H1 (cell line): ENCODE results near the gene MECR. TPM values are rescaled to one million over a fixed set of nuclear protein-coding genes. Genes with fewer than 3 reads are reported as not detected.

Experiments
- CTCF ChIA-PET: fragments of 300-600 bp; sonication (Branson Sonifier 250); formaldehyde crosslinking; loops from one replicate; lab custom pipeline; 2021; ENCODE audit not compliant: partially characterized antibody; lab: Charles Lee
- POLR2A ChIA-PET: fragments of 300-600 bp; sonication (Branson Sonifier 250); formaldehyde crosslinking; loops from one replicate; lab custom pipeline; 2021; ENCODE audit warnings: inconsistent platforms; ENCODE audit not compliant: partially characterized antibody; lab: Charles Lee
- DNase-seq, 2 experiments: peaks; one replicate each; pipeline versions ENCODE4 v3.0.0 to v3.0.0-alpha.2; 2010 to 2022; ENCODE audit warnings: low spot score in 2 of 2, low read depth in 1 of 2, mixed read lengths in 1 of 2
- FAIRE-seq: peaks from 2 replicates; lab custom pipeline; 2011; peaks lifted over from hg19 to GRCh38; lab: Jason Lieb, UNC
- H2AFZ ChIP-seq: 2 replicates; pipeline ENCODE4 v1.8.1; 2012; ENCODE audit warnings: low read length, inconsistent platforms
- H2AK5ac ChIP-seq: 2 replicates; pipeline ENCODE4 v1.6.1; 2013; ENCODE audit warnings: low read depth, low read length
- H2BK120ac ChIP-seq: replicated peaks from 2 replicates; pipeline ENCODE3; 2013; ENCODE audit warnings: low read depth, low read length, inconsistent platforms
- H2BK12ac ChIP-seq: 2 replicates; pipeline ENCODE4 v1.6.1; 2013; ENCODE audit warnings: low read depth, low read length
- H2BK15ac ChIP-seq: 2 replicates; pipeline ENCODE4 v1.6.1; 2013; ENCODE audit warnings: low read length
- H2BK20ac ChIP-seq: 2 replicates; pipeline ENCODE4 v1.6.1; 2013; ENCODE audit warnings: low read length
- H2BK5ac ChIP-seq: 2 replicates; pipeline ENCODE4 v1.6.1; 2013; ENCODE audit warnings: low read depth, low read length
- H3K14ac ChIP-seq: 2 replicates; pipeline ENCODE4 v1.6.1; 2013; ENCODE audit warnings: inconsistent platforms; ENCODE audit not compliant: insufficient read length
- H3K18ac ChIP-seq: 2 replicates; pipeline ENCODE4 v1.6.1; 2013; ENCODE audit warnings: low read length; ENCODE audit errors: extremely low read depth
- H3K23ac ChIP-seq: 2 replicates; pipeline ENCODE4 v1.6.1; 2013; ENCODE audit warnings: inconsistent platforms; ENCODE audit not compliant: insufficient read length
- H3K23me2 ChIP-seq: 2 replicates; pipeline ENCODE4 v1.6.1; 2013; ENCODE audit warnings: low read depth, low read length
- H3K27ac ChIP-seq: 2 replicates; pipeline ENCODE4 v1.6.1; 2011; ENCODE audit warnings: low read depth, low read length, inconsistent platforms
- H3K27me3 ChIP-seq, 4 experiments: replicated peaks in 1 of 4; 1 replicate in 1 of 4; 2 replicates in 3 of 4; pipeline versions ENCODE4 v1.6.1 to v1.8.1; 2011 to 2013; ENCODE audit warnings: low read length in 3 of 4, mild to moderate bottlenecking in 3 of 4, inconsistent platforms in 2 of 4, mixed read lengths in 2 of 4, moderate library complexity in 1 of 4; ENCODE audit not compliant: control insufficient read depth in 3 of 4, insufficient read depth in 3 of 4; ENCODE audit errors: extremely low read depth in 1 of 4
- H3K36me3 ChIP-seq, 4 experiments: 2 replicates each; pipeline versions ENCODE4 v1.6.1 to v1.8.1; 2011 to 2013; ENCODE audit warnings: mild to moderate bottlenecking in 4 of 4, low read length in 3 of 4, moderate library complexity in 2 of 4, control low read depth in 1 of 4, inconsistent platforms in 1 of 4; ENCODE audit not compliant: insufficient read depth in 4 of 4, control insufficient read depth in 2 of 4
- H3K4ac ChIP-seq: replicated peaks from 2 replicates; pipeline ENCODE3; 2013; ENCODE audit warnings: low read length, low read depth, mixed read lengths, inconsistent platforms; ENCODE audit not compliant: insufficient read length
- H3K4me1 ChIP-seq, 4 experiments: replicated peaks in 1 of 4; 1 replicate in 1 of 4; 2 replicates in 3 of 4; pipeline versions ENCODE4 v1.6.1 to v1.8.1; 2011 to 2013; ENCODE audit warnings: low read length in 3 of 4, inconsistent platforms in 2 of 4, mixed read lengths in 1 of 4; ENCODE audit not compliant: insufficient read depth in 4 of 4, control insufficient read depth in 3 of 4
- H3K4me2 ChIP-seq, 2 experiments: 2 replicates each; pipeline versions ENCODE4 v1.6.1 to v1.8.1; 2011 to 2013; ENCODE audit warnings: low read depth in 2 of 2, low read length in 2 of 2, control low read depth in 1 of 2, inconsistent platforms in 1 of 2, mild to moderate bottlenecking in 1 of 2; ENCODE audit not compliant: insufficient read depth in 1 of 2
- H3K4me3 ChIP-seq, 4 experiments: fragments of 200-600, 300-600 bp in 1 of 4; sonication (generic), shearing (Covaris generic), sonication (Bioruptor Twin) in 1 of 4; 2 replicates each; pipeline versions ENCODE4 v1.5.1 to v1.8.1; 2011 to 2016; ENCODE audit warnings: low read length in 4 of 4, low read depth in 3 of 4, control low read depth in 2 of 4, inconsistent platforms in 2 of 4, mild to moderate bottlenecking in 2 of 4, mixed read lengths in 1 of 4, moderate library complexity in 1 of 4; ENCODE audit not compliant: insufficient read depth in 2 of 4; ENCODE audit errors: extremely low read depth in 1 of 4
- H3K56ac ChIP-seq: replicated peaks from 2 replicates; pipeline ENCODE3; 2013; ENCODE audit warnings: low read depth, mild to moderate bottlenecking, mixed read lengths, low read length, inconsistent platforms; ENCODE audit not compliant: insufficient read length
- H3K79me1 ChIP-seq: 2 replicates; pipeline ENCODE4 v1.6.1; 2013; ENCODE audit warnings: low read depth, low read length, control low read depth
- H3K79me2 ChIP-seq, 2 experiments: 2 replicates each; pipeline versions ENCODE4 v1.6.1 to v1.8.1; 2012 to 2013; ENCODE audit warnings: low read length in 2 of 2, mild to moderate bottlenecking in 2 of 2, inconsistent platforms in 1 of 2; ENCODE audit not compliant: insufficient read depth in 2 of 2, control insufficient read depth in 1 of 2
- H3K9ac ChIP-seq, 4 experiments: replicated peaks in 1 of 4; 1 replicate in 1 of 4; 2 replicates in 3 of 4; pipeline versions ENCODE4 v1.6.1 to v1.8.1; 2011 to 2013; ENCODE audit warnings: low read depth in 3 of 4, low read length in 3 of 4, control low read depth in 2 of 4, mild to moderate bottlenecking in 2 of 4, moderate library complexity in 2 of 4, inconsistent platforms in 1 of 4; ENCODE audit errors: extremely low read depth in 1 of 4
- H3K9me3 ChIP-seq, 2 experiments: 2 replicates each; pipeline versions ENCODE4 v1.6.1 to v1.8.1; 2012 to 2013; ENCODE audit warnings: mild to moderate bottlenecking in 2 of 2, moderate library complexity in 2 of 2, control low read depth in 1 of 2, inconsistent platforms in 1 of 2, low read depth in 1 of 2, low read length in 1 of 2, mixed read lengths in 1 of 2; ENCODE audit not compliant: insufficient read depth in 2 of 2
- H4K20me1 ChIP-seq, 2 experiments: replicated peaks in 1 of 2; 2 replicates each; pipeline versions ENCODE3 to v1.8.1; 2011 to 2013; ENCODE audit warnings: inconsistent platforms in 2 of 2, low read length in 2 of 2, mild to moderate bottlenecking in 1 of 2; ENCODE audit not compliant: insufficient read depth in 2 of 2, control insufficient read depth in 1 of 2
- H4K5ac ChIP-seq: 2 replicates; pipeline ENCODE4 v1.6.1; 2013; ENCODE audit warnings: low read length, low read depth, mixed read lengths, inconsistent platforms; ENCODE audit not compliant: insufficient read length
- H4K8ac ChIP-seq: 2 replicates; pipeline ENCODE4 v1.8.0; 2013; ENCODE audit warnings: mild to moderate bottlenecking, moderate library complexity, low read length, inconsistent platforms; ENCODE audit not compliant: insufficient read depth; ENCODE audit errors: extremely low read depth
- H4K91ac ChIP-seq: replicated peaks from 2 replicates; pipeline ENCODE3; 2013; ENCODE audit warnings: low read length, mixed read lengths, inconsistent platforms; ENCODE audit not compliant: insufficient read length
- E2F6 ChIP-seq: IDR thresholded peaks from 2 replicates; pipeline ENCODE4 v1.6.1; 2012; ENCODE audit warnings: inconsistent platforms
- FOSL1 ChIP-seq: IDR thresholded peaks from 2 replicates; pipeline ENCODE4 v1.6.1; 2011; ENCODE audit warnings: mild to moderate bottlenecking, low read depth, low read length, moderate library complexity; ENCODE audit not compliant: insufficient read depth
- GABPA ChIP-seq: IDR thresholded peaks from 2 replicates; pipeline ENCODE4 v1.6.1; 2011; ENCODE audit warnings: mild to moderate bottlenecking, low read length, moderate library complexity, borderline replicate concordance; ENCODE audit not compliant: insufficient read depth
- GTF2F1 ChIP-seq: IDR thresholded peaks from 2 replicates; pipeline ENCODE4 v1.6.1; 2012; ENCODE audit warnings: low read depth, low read length, improper control_type of control experiment, borderline replicate concordance
- KDM1A ChIP-seq: fragments of 200-600, 300-600 bp; sonication (generic); IDR thresholded peaks from 2 replicates; pipeline ENCODE4 v1.7.1; 2016; ENCODE audit warnings: mild to moderate bottlenecking, low read length, borderline replicate concordance
- NANOG ChIP-seq: IDR thresholded peaks from 2 replicates; pipeline ENCODE4 v1.6.1; 2011; ENCODE audit warnings: low read length, low read depth, mild to moderate bottlenecking, inconsistent platforms; ENCODE audit not compliant: insufficient read depth, poor library complexity, severe bottlenecking
- POLR2AphosphoS5 ChIP-seq: IDR thresholded peaks from 2 replicates; pipeline ENCODE4 v1.6.1; 2011; ENCODE audit warnings: low read depth, low read length
- RXRA ChIP-seq: IDR thresholded peaks from 2 replicates; pipeline ENCODE4 v1.6.1; 2011; ENCODE audit warnings: low read depth, mild to moderate bottlenecking, low read length, moderate library complexity; ENCODE audit not compliant: insufficient read depth
- SAP30 ChIP-seq: fragments of 300-600 bp; sonication (generic); IDR thresholded peaks from 2 replicates; pipeline ENCODE4 v1.7.1; 2012; ENCODE audit warnings: low read length, moderate library complexity, mild to moderate bottlenecking, inconsistent platforms; ENCODE audit not compliant: insufficient read depth, insufficient replicate concordance
- SRF ChIP-seq: IDR thresholded peaks from 2 replicates; pipeline ENCODE4 v1.6.1; 2011; ENCODE audit warnings: mild to moderate bottlenecking, low read depth, low read length, moderate library complexity
- ZNF274 ChIP-seq: IDR thresholded peaks from 2 replicates; pipeline ENCODE4 v1.7.0; 2012; ENCODE audit warnings: low read length, borderline replicate concordance; ENCODE audit errors: extremely low read depth
- WGBS, 2 experiments: shearing (Covaris generic) in 1 of 2; methylation state at CpG; one replicate each; pipeline versions ENCODE4 v1.1.6 to v1.1.7; 2013 to 2015; ENCODE audit warnings: low lambda C conversion rate in 2 of 2, mixed read lengths in 2 of 2, inconsistent platforms in 1 of 2, low coverage in 1 of 2, missing lambda C conversion rate in 1 of 2; ENCODE audit not compliant: insufficient replicate concordance in 2 of 2, insufficient coverage in 1 of 2, insufficient read length in 1 of 2; ENCODE audit errors: extremely low coverage in 1 of 2, missing lambda C conversion rate in 1 of 2; 5-methylcytosine and 5-hydroxymethylcytosine counted together
- polyA plus RNA-seq, 7 experiments: library from polyadenylated mRNA; depleted of rRNA in 3 of 7; stranded (reverse) in 5 of 7; unstranded in 2 of 7; fragments of >200 nt in 5 of 7; fragments of 200-250 nt in 2 of 7; gene quantifications; 1 replicate in 5 of 7; 2 replicates in 1 of 7; 4 replicates in 1 of 7; pipeline versions ENCODE4 v1.2.1 to v1.2.3, GENCODE V29; 2011 to 2013; ENCODE audit warnings: missing spikeins in 2 of 7, mixed read lengths in 2 of 7
- total RNA-seq: library from RNA; stranded (reverse); fragmentation: NEBNext Ultra II Directional; extraction: Animal tissue kit (Norgen Biotek cat#: 25700); gene quantifications from 2 replicates; pipeline ENCODE4 v1.2.1, GENCODE V29; 2021

The MECR gene
- total and polyA plus RNA-seq, 2 of the 8 experiments (the other 6 are each of a cell fraction or from before 2014, with no cell fraction given) = 24.2 to 24.4 TPM

GRCh38 chr1:29142714-29143113, 88.0 kb downstream of the MECR start:
- peaks cover 0 to 2% of the 10 kb centered on the region in 2 experiments for H4K20me1 ChIP-seq
- WGBS, 2 experiments = 91% methylated on average over 2 of the region's 2 CpGs; no CpG with 5 or more reads in 1 of the 2 experiments
- peaks cover 2 to 25% (median 15%) of the 10 kb centered on the region in 4 experiments for H3K36me3 ChIP-seq
- no peak overlapping the region for H2BK20ac ChIP-seq
- H2AK5ac ChIP-seq = no peak overlapping the region
- CTCF ChIA-PET = interaction anchor here (1.8 kb wide), 1 partner anchor 19 kb away, joined by 7 read pairs; the partner anchor contains the start of gene TMEM200B
- no peaks in the 10 kb centered on the region for H3K79me2 ChIP-seq
- H3K14ac ChIP-seq = no peak overlapping the region
- no peak for TF ChIP-seq RXRA
- no peak for TF ChIP-seq SRF
- TF ChIP-seq GABPA = no peak
- TF ChIP-seq ZNF274 = no peak
- TF ChIP-seq NANOG = no peak
- no peak for TF ChIP-seq E2F6
- TF ChIP-seq FOSL1 = no peak
- no peak for TF ChIP-seq KDM1A
- no peak for TF ChIP-seq POLR2AphosphoS5
- no peak for TF ChIP-seq SAP30
- TF ChIP-seq GTF2F1 = no peak
- no peak overlapping the region for H4K8ac ChIP-seq
- POLR2A ChIA-PET = interaction anchor here (0.5 to 3.8 kb wide), 9 partner anchors 8 to 1871 kb away, joined by 3 to 19 read pairs (median 4); partner anchors contain the start of gene TMEM200B
- no peak overlapping the region for H2BK12ac ChIP-seq
- no peak overlapping the region for H2BK5ac ChIP-seq
- H3K4me2 ChIP-seq = no peak overlapping the region
- no peak overlapping the region for H3K27ac ChIP-seq
- H3K9me3 ChIP-seq = peaks cover 0 to 2% of the 10 kb centered on the region in 2 experiments; a peak in 1 of 4 replicates
- no peaks in the 10 kb centered on the region for H3K4me1 ChIP-seq
- no peak overlapping the region for H3K23ac ChIP-seq
- no peaks in the 10 kb centered on the region for H3K27me3 ChIP-seq
- H3K9ac ChIP-seq = no peak overlapping the region
- no peak overlapping the region for H4K91ac ChIP-seq
- H3K4ac ChIP-seq = no peak overlapping the region
- DNase-seq (no peak), FAIRE-seq (no peak)
- no peak overlapping the region for H3K56ac ChIP-seq
- H3K18ac ChIP-seq = no peak overlapping the region
- no peaks in the 10 kb centered on the region for H3K23me2 ChIP-seq
- no peak overlapping the region for H4K5ac ChIP-seq
- no peak overlapping the region for H2BK120ac ChIP-seq
- no peak overlapping the region for H2BK15ac ChIP-seq
- no peak overlapping the region for H2AFZ ChIP-seq
- H3K4me3 ChIP-seq = no peak overlapping the region
- 0 out of 2 replicates have a peak, but pooled peaks cover 2% of the 10 kb centered on the region for H3K79me1 ChIP-seq
